Endodermal cell (in vitro differentiated cells): ENCODE results near the gene CARF. TPM values are rescaled to one million over a fixed set of nuclear protein-coding genes. Genes with fewer than 3 reads are reported as not detected.
"Not testable (repeated sequence)": the region's sequence is repeated elsewhere in the genome, so short reads cannot be mapped to it uniquely, and the experiment has no call there.

ENCODE experiments used
- DNase-seq: peaks from one replicate; pipeline ENCODE4 v3.0.0-alpha.2; 2017
- H3K27ac ChIP-seq: 2 replicates; pipeline ENCODE4 v1.5.1; 2013; ENCODE audit warnings: mild to moderate bottlenecking, low read depth, low read length, moderate library complexity
- H3K27me3 ChIP-seq: 2 replicates; pipeline ENCODE4 v1.6.1; 2013; ENCODE audit warnings: mild to moderate bottlenecking, low read length, moderate library complexity; ENCODE audit not compliant: insufficient read depth, control insufficient read depth, poor library complexity, severe bottlenecking
- H3K36me3 ChIP-seq: 2 replicates; pipeline ENCODE4 v1.7.0; 2013; ENCODE audit warnings: mild to moderate bottlenecking, low read length, moderate library complexity; ENCODE audit not compliant: control insufficient read depth, insufficient read depth
- H3K4me1 ChIP-seq: one replicate; pipeline ENCODE4 v1.7.0; 2013; ENCODE audit warnings: low read length; ENCODE audit not compliant: control insufficient read depth, insufficient read depth
- H3K4me3 ChIP-seq: 2 replicates; pipeline ENCODE4 v1.5.1; 2013; ENCODE audit warnings: mild to moderate bottlenecking, low read length, moderate library complexity
- H3K9ac ChIP-seq: 2 replicates; pipeline ENCODE4 v1.6.1; 2013; ENCODE audit warnings: mild to moderate bottlenecking, low read length, moderate library complexity; ENCODE audit not compliant: poor library complexity, severe bottlenecking; ENCODE audit errors: extremely low read depth
- H3K9me3 ChIP-seq: 2 replicates; pipeline ENCODE4 v1.6.1; 2013; ENCODE audit warnings: mild to moderate bottlenecking, low read length, moderate library complexity; ENCODE audit not compliant: control insufficient read depth
- H3K27ac Mint-ChIP-seq: 2 replicates; pipeline ENCODE4 v1.8.0; 2020; ENCODE audit warnings: mixed read lengths
- H3K27me3 Mint-ChIP-seq: 2 replicates; pipeline ENCODE4 v1.8.0; 2021; ENCODE audit warnings: mild to moderate bottlenecking, mixed read lengths; ENCODE audit not compliant: insufficient read depth
- H3K36me3 Mint-ChIP-seq: 2 replicates; pipeline ENCODE4 v1.8.0; 2020; ENCODE audit warnings: low read depth, mixed read lengths
- H3K4me1 Mint-ChIP-seq: 2 replicates; pipeline ENCODE4 v1.8.0; 2020; ENCODE audit warnings: mixed read lengths
- H3K4me3 Mint-ChIP-seq: 2 replicates; pipeline ENCODE4 v1.8.0; 2020; ENCODE audit warnings: mild to moderate bottlenecking, moderate library complexity, mixed read lengths
- H3K9me3 Mint-ChIP-seq: 2 replicates; pipeline ENCODE4 v1.8.0; 2020; ENCODE audit warnings: mild to moderate bottlenecking, mixed read lengths
- WGBS, 2 experiments: methylation state at CpG; one replicate each; pipeline versions ENCODE4 v1.1.5 to v1.1.7; 2013; ENCODE audit warnings: missing lambda C conversion rate in 2 of 2, mixed read lengths in 1 of 2; ENCODE audit not compliant: insufficient coverage in 1 of 2, insufficient read length in 1 of 2; 5-methylcytosine and 5-hydroxymethylcytosine counted together
- total RNA-seq, 2 donors: library from RNA; stranded (reverse); fragmentation: NEBNext Ultra II Directional in 1 of 2; extraction: Animal tissue kit (Norgen Biotek cat#: 25700) in 1 of 2; gene quantifications; 2 replicates in 1 of 2; 3 replicates in 1 of 2; pipeline ENCODE4 v1.2.1, GENCODE V29; 2021
- TF ChIP-seq, protein P1 (sequence below): fragments of 200-600 bp; sonication (generic); conservative IDR thresholded peaks from 2 replicates; pipeline ENCODE4 v1.5.0; 2021; ENCODE audit warnings: antibody characterized with exemption, mild to moderate bottlenecking

The CARF gene
- total RNA-seq, 2 donors from 2014 or later: 7.4 to 9.7 TPM

DNA sequence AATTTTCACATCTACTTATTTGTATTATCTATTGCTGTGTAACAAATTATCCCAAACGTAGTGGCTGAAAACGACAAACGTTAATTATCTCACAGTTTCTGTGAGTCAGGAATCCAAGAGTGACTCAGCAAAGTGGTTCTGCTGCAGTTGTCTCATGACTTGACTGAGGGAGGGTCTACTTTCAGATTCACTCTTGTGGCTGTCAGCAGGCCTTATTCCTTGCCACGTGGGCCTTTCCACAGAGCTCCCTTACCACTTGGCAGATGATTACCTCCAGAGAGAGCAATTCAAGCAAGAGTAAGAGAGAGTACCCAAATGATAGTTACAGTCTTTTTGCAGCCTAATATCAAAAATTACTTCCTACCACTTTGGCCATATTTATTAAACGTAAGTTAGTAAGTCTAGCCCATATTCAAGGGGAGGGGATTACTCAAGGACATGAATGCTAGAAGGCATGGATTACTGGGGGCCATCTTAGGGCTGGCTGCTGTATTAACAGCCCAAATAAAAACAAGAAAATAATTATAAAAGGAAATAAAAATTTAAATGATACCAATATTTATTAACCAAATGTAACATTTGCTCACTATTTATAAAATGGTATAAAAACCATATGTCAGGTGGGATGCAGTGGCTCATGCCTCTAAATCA is 53.9 kb downstream of the CARF start:
- H3K4me1 ChIP-seq: no peaks in the 10 kb centered on the region
- H3K27me3 ChIP-seq: no peaks in the 10 kb centered on the region
- H3K4me1 Mint-ChIP-seq: peaks cover 12% of the 10 kb centered on the region
- no peaks in the 10 kb centered on the region for H3K9me3 Mint-ChIP-seq
- H3K4me3 Mint-ChIP-seq: no peak overlapping the region
- no peak overlapping the region for H3K9ac ChIP-seq
- 60 to 69% methylated on average over 2 to 5 of the region's 5 CpGs for WGBS, 2 experiments
- H3K27ac Mint-ChIP-seq: peak overlapping the region; percentile 91
- H3K27ac ChIP-seq: no peak overlapping the region
- no peaks in the 10 kb centered on the region for H3K27me3 Mint-ChIP-seq
- TF ChIP-seq, protein P1, sequence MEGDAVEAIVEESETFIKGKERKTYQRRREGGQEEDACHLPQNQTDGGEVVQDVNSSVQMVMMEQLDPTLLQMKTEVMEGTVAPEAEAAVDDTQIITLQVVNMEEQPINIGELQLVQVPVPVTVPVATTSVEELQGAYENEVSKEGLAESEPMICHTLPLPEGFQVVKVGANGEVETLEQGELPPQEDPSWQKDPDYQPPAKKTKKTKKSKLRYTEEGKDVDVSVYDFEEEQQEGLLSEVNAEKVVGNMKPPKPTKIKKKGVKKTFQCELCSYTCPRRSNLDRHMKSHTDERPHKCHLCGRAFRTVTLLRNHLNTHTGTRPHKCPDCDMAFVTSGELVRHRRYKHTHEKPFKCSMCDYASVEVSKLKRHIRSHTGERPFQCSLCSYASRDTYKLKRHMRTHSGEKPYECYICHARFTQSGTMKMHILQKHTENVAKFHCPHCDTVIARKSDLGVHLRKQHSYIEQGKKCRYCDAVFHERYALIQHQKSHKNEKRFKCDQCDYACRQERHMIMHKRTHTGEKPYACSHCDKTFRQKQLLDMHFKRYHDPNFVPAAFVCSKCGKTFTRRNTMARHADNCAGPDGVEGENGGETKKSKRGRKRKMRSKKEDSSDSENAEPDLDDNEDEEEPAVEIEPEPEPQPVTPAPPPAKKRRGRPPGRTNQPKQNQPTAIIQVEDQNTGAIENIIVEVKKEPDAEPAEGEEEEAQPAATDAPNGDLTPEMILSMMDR: no peak
- no peaks in the 10 kb centered on the region for H3K36me3 Mint-ChIP-seq
- H3K36me3 ChIP-seq: no peaks in the 10 kb centered on the region
- no peaks in the 10 kb centered on the region for H3K9me3 ChIP-seq
- H3K4me3 ChIP-seq: no peak overlapping the region
- peak; percentile 62 for DNase-seq

- H3K27me3 Mint-ChIP-seq, H3K36me3 Mint-ChIP-seq, H3K4me3 ChIP-seq, H3K9ac ChIP-seq, H3K27ac Mint-ChIP-seq, DNase-seq, H3K4me3 Mint-ChIP-seq, H3K27me3 ChIP-seq, H3K36me3 ChIP-seq, H3K9me3 ChIP-seq, H3K9me3 Mint-ChIP-seq, H3K4me1 ChIP-seq, H3K27ac ChIP-seq, H3K4me1 Mint-ChIP-seq: not testable (repeated sequence)
- 100% methylated on average over 1 of the region's 2 CpGs; no CpG with 5 or more reads in 1 of the 2 experiments for WGBS, 2 experiments
Observed at GRCh38 chr2:202969404-202969803, 57.3 kb downstream of the CARF start.

- Mint-ChIP-seq H3K4me3 (no peak overlapping the region), H3K27me3 (no peaks in the 10 kb centered on the region), H3K4me1 (no peaks in the 10 kb centered on the region), H3K27ac (no peak overlapping the region), H3K9me3 (peaks cover 10% of the 10 kb centered on the region), H3K36me3 (peaks cover 17% of the 10 kb centered on the region)
- 100% methylated on average over 1 to 3 of the region's 3 CpGs for WGBS, 2 experiments
- Histone ChIP-seq H3K27ac (no peak overlapping the region), H3K9me3 (no peaks in the 10 kb centered on the region), H3K36me3 (peaks cover 2% of the 10 kb centered on the region), H3K27me3 (no peaks in the 10 kb centered on the region), H3K4me3 (no peak overlapping the region), H3K4me1 (no peaks in the 10 kb centered on the region), H3K9ac (no peak overlapping the region)
- DNase-seq: no peak
- TF ChIP-seq, protein P1: no peak
Observed at GRCh38 chr2:202976809-202977208, 64.7 kb downstream of the CARF start.
